ENCODE measurements around the gene S100A9. TPM values are rescaled to one million over a fixed set of nuclear protein-coding genes. Genes with fewer than 3 reads are reported as not detected.

Gene S100A9
- total RNA-seq, 1 experiment from 2014 or later: not detected

GRCh38 chr1:153386500-153386901, 28.8 kb downstream of the S100A9 start:
- Histone ChIP-seq H3K4me2 (ENCODE audit: insufficient read depth, insufficient read length, low read length) (no peak overlapping the region), H3K56ac (ENCODE audit: insufficient read length, low read depth, low read length) (no peak overlapping the region), H3K79me2 (ENCODE audit: insufficient read depth, low read length) (no peaks in the 10 kb centered on the region)

More at GRCh38 chr1:153386500-153386901, 28.8 kb downstream of the S100A9 start:
- Mint-ChIP-seq H3K27me3 (ENCODE audit: low read depth) (peaks cover 16% of the 10 kb centered on the region), H3K27ac (peak overlapping the region in 1 of 3 experiments; percentile 36; a peak in 1 of 7 replicates), H3K4me1 (no peaks in the 10 kb centered on the region), H3K9me3 (peaks cover 3 to 12% of the 10 kb centered on the region in 2 experiments; a peak in 2 of 5 replicates), H3K36me3 (ENCODE audit: insufficient read depth in 1 of 3, low read depth in 3 of 3) (no peaks in the 10 kb centered on the region), H3K4me3 (no peak overlapping the region)
- Histone ChIP-seq H3K9me3 (ENCODE audit: control insufficient read depth, low read depth, low read length) (no peaks in the 10 kb centered on the region), H4K5ac (ENCODE audit: insufficient read length, low read depth, low read length) (no peak overlapping the region), H2BK120ac (ENCODE audit: low read depth, low read length, poor library complexity, severe bottlenecking) (no peak overlapping the region), H2AFZ (ENCODE audit: low read length) (no peak overlapping the region), H3K4me1 (ENCODE audit: insufficient read depth, low read length) (no peaks in the 10 kb centered on the region), H4K8ac (replicated peaks; ENCODE audit: insufficient read length, low read depth, low read length) (no peak overlapping the region), H3K23ac (ENCODE audit: insufficient read length, low read depth, low read length) (no peak overlapping the region), H3K27ac (ENCODE audit: insufficient read length, low read depth, low read length) (no peak overlapping the region), H3K79me1 (ENCODE audit: insufficient read depth, low read depth, low read length, poor library complexity, severe bottlenecking) (no peaks in the 10 kb centered on the region), H2BK15ac (ENCODE audit: low read depth, low read length) (no peak overlapping the region), H3K14ac (ENCODE audit: insufficient read depth, low read length) (no peak overlapping the region), H3K9ac (ENCODE audit: extremely low read depth, insufficient read length, low read length) (no peak overlapping the region), H2BK12ac (ENCODE audit: insufficient read length, low read depth, low read length) (no peak overlapping the region), H3K27me3 (ENCODE audit: insufficient read depth, low read length) (no peaks in the 10 kb centered on the region), H2BK20ac (ENCODE audit: low read depth, low read length, poor library complexity, severe bottlenecking) (no peak overlapping the region), H4K20me1 (ENCODE audit: control insufficient read depth, insufficient read depth, insufficient read length) (no peaks in the 10 kb centered on the region), H3T11ph (ENCODE audit: low read length) (no peak overlapping the region), H3K18ac (ENCODE audit: insufficient read length, low read depth, low read length) (no peak overlapping the region), H4K91ac (ENCODE audit: insufficient read length, low read depth, low read length) (no peak overlapping the region), H2AK5ac (ENCODE audit: insufficient read length, low read length) (no peak overlapping the region), H2BK5ac (ENCODE audit: insufficient read length, low read length) (no peak overlapping the region), H3K23me2 (ENCODE audit: insufficient read length, low read depth, low read length, poor library complexity, severe bottlenecking) (no peaks in the 10 kb centered on the region), H3K4ac (ENCODE audit: low read depth, low read length) (no peak overlapping the region)
- TF ChIP-seq CTCF (conservative IDR thresholded peaks at IDR 0.05): no peak
- DNase-seq: no peak
- no CpG with 5 or more reads among the region's 5 CpGs for WGBS (ENCODE audit: extremely low coverage, insufficient read length, low lambda C conversion rate)

All from H9 (cell line).